ENCODE measurements around the gene NCOR2.

Gene NCOR2

DNA sequence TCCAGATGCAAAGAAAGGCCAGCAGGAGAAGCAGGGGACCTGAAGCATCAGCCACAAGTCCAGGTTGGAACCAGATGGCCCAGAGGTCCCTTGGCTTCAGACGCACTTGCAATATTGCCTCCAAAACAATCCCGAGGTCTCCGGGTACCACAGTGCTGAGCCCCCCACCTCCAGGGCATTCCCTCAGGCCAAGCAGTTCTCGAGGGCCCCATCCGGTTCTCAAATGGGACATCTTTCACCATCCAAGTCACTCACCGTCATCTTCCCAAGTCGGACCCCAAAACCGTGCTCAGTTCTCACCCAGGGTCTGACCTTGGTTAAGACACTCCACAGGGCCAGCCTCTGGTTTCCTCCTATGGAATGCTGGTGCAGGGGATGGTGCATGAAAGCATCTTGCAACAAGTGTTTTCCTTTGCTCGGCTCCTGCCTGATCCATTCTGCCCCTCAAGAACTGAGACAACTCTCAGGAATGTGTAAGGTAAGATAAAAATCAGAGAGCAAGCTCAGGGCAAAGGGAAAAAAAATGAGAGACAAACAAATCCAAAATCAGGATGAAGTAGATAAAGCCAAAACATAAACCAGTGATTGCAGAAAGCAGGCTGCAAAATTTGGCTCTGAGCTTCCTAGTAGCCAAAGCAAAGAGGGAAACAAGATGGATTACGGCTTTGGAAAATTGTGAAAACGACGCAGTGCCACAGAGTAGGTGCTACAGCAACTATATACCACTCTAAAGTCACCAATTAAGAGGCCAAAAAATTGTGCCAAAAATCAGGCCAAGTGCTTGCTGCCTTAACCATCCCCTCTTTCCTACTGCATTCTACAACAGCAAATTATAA lies 8.0 kb downstream of the NCOR2 start:
- Histone ChIP-seq H3K36me3 (ENCODE audit: control insufficient read depth, insufficient read depth, low read length) (no peaks in the 10 kb centered on the region), H3K27ac (ENCODE audit: low read depth, low read length) (no peak overlapping the region), H3K4me3 (ENCODE audit: low read length) (no peak overlapping the region), H3K9ac (ENCODE audit: low read length) (no peak overlapping the region), H3K4me1 (ENCODE audit: control insufficient read depth, insufficient read depth, low read length) (peaks cover 41% of the 10 kb centered on the region), H3K27me3 (ENCODE audit: control insufficient read depth, insufficient read depth, low read length) (no peaks in the 10 kb centered on the region)

DNA sequence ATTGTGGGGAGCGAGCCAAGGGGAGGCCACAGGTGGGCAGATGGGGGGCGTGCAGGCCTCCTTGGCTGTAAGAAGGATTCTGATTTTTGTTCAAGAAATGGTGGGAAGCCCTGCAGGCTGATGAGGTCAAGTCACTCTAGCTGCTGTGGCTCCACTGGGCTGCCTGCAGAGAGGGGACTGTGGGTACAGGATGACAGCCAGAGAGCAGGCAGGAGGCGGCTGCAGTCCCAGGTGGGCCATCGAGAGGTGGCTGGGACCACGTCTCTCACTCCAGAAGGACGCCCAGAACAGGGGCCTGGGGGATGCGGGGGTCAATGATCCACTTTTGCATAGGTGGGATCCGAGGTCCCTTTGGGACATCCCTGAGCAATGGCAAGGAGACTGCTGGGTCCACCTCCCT lies 9.1 kb downstream of the NCOR2 start:
- Histone ChIP-seq H3K36me3 (ENCODE audit: control insufficient read depth, insufficient read depth, low read length) (no peaks in the 10 kb centered on the region), H3K27ac (ENCODE audit: low read depth, low read length) (no peak overlapping the region), H3K4me1 (ENCODE audit: control insufficient read depth, insufficient read depth, low read length) (peaks cover 33% of the 10 kb centered on the region)

DNA sequence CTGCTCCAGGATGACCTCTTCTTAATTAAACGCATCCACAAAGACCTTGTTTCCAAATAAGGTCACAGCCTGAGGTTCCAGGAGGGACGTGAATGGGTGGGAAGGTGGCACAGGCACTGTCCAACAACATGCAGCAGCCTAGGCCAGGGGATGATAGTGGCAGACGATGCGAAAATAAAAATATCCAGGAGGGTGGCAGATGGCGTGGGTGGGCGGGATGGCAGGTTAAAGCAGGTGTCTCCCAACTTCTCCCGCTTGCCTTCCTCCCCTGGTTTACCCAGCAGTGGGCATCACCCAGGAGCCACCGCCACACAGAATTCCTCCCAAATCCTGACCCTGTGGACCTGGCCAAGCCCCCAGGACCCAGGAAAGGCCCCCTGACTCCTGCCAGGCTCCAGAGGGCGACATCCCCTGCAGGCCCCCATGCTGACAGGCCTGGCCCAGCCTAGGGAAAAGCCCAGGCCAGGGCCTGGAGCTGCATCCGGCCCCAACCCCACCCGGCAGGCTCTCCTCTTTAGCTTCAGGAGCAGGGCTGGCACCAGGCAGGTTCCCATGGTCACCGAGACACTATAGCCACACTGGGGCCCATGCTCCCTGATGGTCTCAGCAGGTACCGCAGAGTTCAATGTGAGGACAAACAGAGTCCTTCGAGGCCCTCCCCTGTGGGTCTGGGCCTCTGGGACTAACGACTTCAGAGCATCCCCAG lies 9.7 kb downstream of the NCOR2 start:
- no peak overlapping the region for H3K4me3 ChIP-seq (ENCODE audit: low read length)

More for the DNA sequence above, 9.1 kb downstream of the NCOR2 start:
- Histone ChIP-seq H3K27me3 (ENCODE audit: control insufficient read depth, insufficient read depth, low read length) (no peaks in the 10 kb centered on the region), H3K4me3 (ENCODE audit: low read length) (no peak overlapping the region), H3K9ac (ENCODE audit: low read length) (no peak overlapping the region)

DNA sequence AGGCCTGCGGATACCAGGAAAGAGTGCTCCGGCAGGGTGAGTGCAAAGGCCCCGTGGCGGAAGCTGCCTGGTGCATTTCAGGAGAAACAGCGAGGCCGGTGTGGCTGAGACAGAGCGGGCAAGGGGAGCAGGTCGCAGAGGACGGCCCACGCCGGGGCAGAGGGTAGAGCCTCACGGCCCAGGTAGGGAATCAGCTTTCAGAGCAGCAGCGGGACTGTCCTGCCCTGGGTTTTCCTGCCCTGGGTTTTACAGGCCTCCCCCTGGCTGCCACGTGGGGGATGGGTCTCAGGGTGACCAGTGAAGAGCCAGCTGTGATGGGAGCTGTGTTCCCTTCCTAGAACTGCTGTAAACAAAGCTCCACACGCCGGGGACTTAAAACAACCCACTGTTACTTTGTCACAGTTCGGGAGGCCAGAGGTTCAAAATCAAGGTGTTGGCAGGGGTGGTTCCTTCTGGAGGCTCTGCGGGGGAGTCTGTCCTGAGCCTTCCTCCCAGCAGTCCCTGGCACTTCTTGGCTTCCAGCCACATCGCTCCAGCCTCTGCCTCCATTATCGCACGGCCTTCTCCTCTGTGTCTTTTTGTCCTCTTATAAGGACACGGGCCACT lies 10.4 kb downstream of the NCOR2 start:
- Histone ChIP-seq H3K27ac (ENCODE audit: low read depth, low read length) (peak overlapping the region; percentile 62), H3K27me3 (ENCODE audit: control insufficient read depth, insufficient read depth, low read length) (no peaks in the 10 kb centered on the region), H3K36me3 (ENCODE audit: control insufficient read depth, insufficient read depth, low read length) (no peaks in the 10 kb centered on the region), H3K4me3 (ENCODE audit: low read length) (no peak overlapping the region), H3K9ac (ENCODE audit: low read length) (peak overlapping the region; percentile 10), H3K4me1 (ENCODE audit: control insufficient read depth, insufficient read depth, low read length) (peaks cover 29% of the 10 kb centered on the region)

More for the DNA sequence above, 9.7 kb downstream of the NCOR2 start:
- H3K4me1 ChIP-seq (ENCODE audit: control insufficient read depth, insufficient read depth, low read length), result peaks cover 27% of the 10 kb centered on the region
- H3K36me3 ChIP-seq (ENCODE audit: control insufficient read depth, insufficient read depth, low read length), result no peaks in the 10 kb centered on the region
- no peak overlapping the region for H3K9ac ChIP-seq (ENCODE audit: low read length)
- H3K27ac ChIP-seq (ENCODE audit: low read depth, low read length), result peak overlapping the region; percentile 62
- no peaks in the 10 kb centered on the region for H3K27me3 ChIP-seq (ENCODE audit: control insufficient read depth, insufficient read depth, low read length)

DNA sequence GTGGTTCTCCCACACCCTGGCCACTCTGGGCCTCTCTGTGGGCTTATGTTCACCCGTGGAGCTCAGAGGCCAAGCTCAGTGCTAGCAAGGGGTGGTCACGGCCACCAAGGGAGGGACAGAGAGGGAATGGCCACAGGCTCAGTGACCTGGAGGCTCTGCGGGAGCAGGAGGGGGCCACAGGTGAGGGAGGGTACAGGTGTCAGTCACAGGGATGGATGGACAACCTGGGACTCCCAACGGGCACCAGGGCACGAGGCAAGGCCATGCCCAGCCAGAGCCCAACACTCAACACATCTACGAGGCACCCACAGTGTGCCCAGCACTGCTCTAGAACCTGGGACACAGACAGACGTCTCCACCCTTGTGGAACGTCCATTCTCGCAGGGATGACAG lies 11.3 kb downstream of the NCOR2 start:
- H3K4me1 ChIP-seq (ENCODE audit: control insufficient read depth, insufficient read depth, low read length), result peaks cover 33% of the 10 kb centered on the region

DNA sequence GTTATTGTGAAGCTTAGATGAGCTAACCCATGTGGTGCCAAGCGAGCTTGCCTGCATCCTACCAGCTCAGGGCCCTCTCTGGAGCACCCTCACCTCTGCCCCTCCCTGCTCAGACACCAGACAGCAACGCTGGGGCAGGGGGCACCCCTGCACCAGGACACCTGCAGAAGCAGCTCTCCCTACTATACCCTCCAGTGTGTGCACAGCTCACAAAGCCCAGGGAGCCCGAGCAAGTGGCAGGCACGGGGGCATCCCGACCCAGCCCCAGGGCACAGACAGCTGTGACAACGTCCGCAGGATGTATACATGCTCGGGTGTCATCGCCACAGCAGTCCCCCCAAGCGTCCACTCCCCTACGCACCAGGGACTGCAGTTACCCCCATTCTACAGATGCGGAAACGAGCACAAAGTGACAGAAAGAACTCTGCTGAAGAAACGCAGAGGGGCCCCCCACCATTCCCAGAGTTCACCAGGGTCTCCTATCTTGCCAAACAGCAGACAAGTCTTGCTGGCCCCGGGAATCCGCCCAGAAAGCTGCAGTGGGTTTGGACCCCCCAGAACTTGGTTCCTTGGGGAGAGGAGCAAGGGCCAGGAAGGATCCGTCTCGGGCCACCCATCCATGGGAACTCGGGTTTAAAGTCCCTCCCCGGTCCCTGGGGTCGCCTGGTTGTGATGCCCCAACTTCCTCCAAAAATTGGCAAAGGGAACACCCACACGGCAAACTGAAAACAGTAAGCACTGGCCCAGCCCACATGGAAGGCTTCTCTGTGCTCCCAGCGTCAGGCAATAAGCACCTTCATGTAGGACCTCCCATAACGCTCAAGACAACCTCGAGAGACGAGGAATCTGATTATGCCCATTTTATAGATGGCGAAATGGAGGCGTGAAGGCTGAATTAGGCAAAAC lies 12.0 kb downstream of the NCOR2 start:
- H3K27me3 ChIP-seq (ENCODE audit: control insufficient read depth, insufficient read depth, low read length), result no peaks in the 10 kb centered on the region
- no peaks in the 10 kb centered on the region for H3K36me3 ChIP-seq (ENCODE audit: control insufficient read depth, insufficient read depth, low read length)
- H3K9ac ChIP-seq (ENCODE audit: low read length), result peak overlapping the region; percentile 5
- no peak overlapping the region for H3K27ac ChIP-seq (ENCODE audit: low read depth, low read length)
- H3K4me3 ChIP-seq (ENCODE audit: low read length), result no peak overlapping the region
- H3K4me1 ChIP-seq (ENCODE audit: control insufficient read depth, insufficient read depth, low read length), result peaks cover 39% of the 10 kb centered on the region

More for the DNA sequence above, 11.3 kb downstream of the NCOR2 start:
- Histone ChIP-seq H3K9ac (ENCODE audit: low read length) (no peak overlapping the region), H3K36me3 (ENCODE audit: control insufficient read depth, insufficient read depth, low read length) (no peaks in the 10 kb centered on the region), H3K27me3 (ENCODE audit: control insufficient read depth, insufficient read depth, low read length) (no peaks in the 10 kb centered on the region), H3K4me3 (ENCODE audit: low read length) (no peak overlapping the region), H3K27ac (ENCODE audit: low read depth, low read length) (no peak overlapping the region)

DNA sequence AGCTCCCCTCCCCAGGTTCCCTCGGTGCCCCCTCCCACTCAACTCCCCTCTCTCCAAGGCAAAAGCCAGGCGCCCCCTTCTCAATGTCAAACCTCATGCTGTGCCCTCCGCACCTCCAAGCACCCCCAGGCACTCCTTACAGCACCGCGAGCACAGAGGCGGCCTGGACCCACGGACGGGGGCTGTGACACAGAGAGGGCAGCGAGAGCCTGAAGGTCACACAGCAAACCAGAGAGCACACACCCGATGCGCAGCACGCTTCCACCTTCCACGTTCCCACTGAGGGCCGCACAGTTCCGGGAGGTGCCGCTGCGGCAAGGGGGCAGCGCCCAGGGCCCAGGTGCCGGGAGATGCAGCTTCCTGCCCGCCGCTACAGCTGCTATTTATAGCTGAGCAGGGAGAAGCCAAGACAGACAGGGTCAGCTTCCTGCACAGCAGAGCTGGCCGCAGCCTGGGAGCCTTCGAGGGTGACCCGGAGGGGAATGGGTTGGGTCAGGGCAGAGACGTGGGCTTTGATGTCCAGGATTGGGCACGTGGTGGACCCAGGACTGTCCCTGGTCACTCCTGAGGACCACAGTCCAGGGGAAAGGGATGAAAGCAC lies 12.9 kb downstream of the NCOR2 start:
- Histone ChIP-seq H3K4me1 (ENCODE audit: control insufficient read depth, insufficient read depth, low read length) (peaks cover 45% of the 10 kb centered on the region), H3K4me3 (ENCODE audit: low read length) (no peak overlapping the region), H3K9ac (ENCODE audit: low read length) (no peak overlapping the region), H3K27ac (ENCODE audit: low read depth, low read length) (no peak overlapping the region), H3K27me3 (ENCODE audit: control insufficient read depth, insufficient read depth, low read length) (no peaks in the 10 kb centered on the region), H3K36me3 (ENCODE audit: control insufficient read depth, insufficient read depth, low read length) (no peaks in the 10 kb centered on the region)

DNA sequence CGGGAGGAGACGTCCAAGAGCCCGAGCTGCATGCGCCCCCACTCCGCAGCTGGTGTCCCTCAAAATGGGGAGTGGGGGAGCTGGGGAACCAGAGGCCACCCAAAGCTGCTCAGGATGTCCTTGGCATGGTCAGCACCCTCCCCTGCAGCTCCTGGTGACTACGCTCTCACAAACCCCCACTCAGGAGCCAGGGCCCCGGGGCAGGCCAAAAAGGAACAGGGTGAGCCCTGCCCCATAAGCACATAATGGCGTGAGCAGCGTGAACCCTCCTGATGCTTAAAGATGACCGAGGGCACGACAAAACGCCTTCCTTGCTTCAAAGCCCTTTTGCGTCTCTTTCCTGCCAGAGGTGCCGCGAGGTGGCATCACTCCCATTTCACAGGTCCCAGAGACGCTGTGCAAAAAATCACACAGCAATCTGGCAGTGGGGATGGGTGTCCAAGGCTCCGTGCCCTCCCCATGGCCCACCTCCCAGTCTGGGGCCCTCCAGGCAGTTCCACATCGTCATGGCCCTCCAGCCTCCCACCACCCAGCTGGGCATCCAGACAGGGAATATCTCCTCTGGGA lies 13.5 kb downstream of the NCOR2 start:
- no peaks in the 10 kb centered on the region for H3K36me3 ChIP-seq (ENCODE audit: control insufficient read depth, insufficient read depth, low read length)
- no peak overlapping the region for H3K4me3 ChIP-seq (ENCODE audit: low read length)
- no peak overlapping the region for H3K9ac ChIP-seq (ENCODE audit: low read length)
- H3K27me3 ChIP-seq (ENCODE audit: control insufficient read depth, insufficient read depth, low read length), result no peaks in the 10 kb centered on the region
- H3K4me1 ChIP-seq (ENCODE audit: control insufficient read depth, insufficient read depth, low read length), result peaks cover 50% of the 10 kb centered on the region
- H3K27ac ChIP-seq (ENCODE audit: low read depth, low read length), result no peak overlapping the region

DNA sequence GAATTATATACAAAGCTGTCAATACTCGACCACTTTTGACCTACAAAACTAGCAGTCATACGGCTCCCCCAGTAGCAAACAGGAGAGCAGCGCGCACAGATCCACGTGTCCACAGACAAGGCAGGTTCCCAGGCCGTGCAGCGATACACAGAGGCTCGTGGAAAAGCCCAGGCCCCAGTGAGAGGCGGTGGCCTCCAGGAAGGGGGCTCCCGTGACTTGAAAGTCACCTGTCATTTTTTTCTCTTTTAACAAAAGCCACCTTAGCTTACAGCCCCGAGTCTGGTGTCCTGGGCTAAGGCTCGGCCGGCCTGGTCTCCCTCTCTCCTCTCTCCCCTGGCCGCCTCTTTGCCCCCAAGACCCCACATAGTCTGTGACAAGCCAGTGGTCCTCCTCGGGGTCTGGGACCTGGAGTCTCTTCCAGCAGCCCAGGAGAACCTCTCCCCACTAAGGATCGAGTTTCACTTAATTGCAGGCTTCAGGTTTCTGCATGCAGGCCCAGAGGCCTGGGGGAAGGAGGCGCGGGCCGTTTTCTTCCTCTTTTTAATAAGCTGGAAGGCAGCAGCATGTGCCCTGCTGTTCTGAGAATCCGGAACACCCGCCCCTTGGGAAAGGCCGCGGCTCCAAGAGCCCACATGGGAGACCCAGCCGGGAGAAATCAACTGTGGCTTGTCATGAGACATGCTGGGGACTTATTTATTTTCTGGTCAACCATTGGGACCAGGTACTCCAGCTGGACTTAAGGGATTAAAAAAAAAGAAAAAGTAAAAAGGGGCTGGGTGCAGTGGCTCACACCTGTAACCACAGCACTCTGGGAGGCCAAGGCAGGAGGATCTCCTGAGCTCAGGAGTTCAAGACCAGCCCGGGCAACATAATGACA lies 15.9 kb downstream of the NCOR2 start:
- Histone ChIP-seq H3K4me3 (ENCODE audit: low read length) (no peak overlapping the region), H3K27me3 (ENCODE audit: control insufficient read depth, insufficient read depth, low read length) (no peaks in the 10 kb centered on the region), H3K4me1 (ENCODE audit: control insufficient read depth, insufficient read depth, low read length) (peaks cover 43% of the 10 kb centered on the region), H3K36me3 (ENCODE audit: control insufficient read depth, insufficient read depth, low read length) (no peaks in the 10 kb centered on the region), H3K27ac (ENCODE audit: low read depth, low read length) (peak overlapping the region; percentile 77), H3K9ac (ENCODE audit: low read length) (no peak overlapping the region)

DNA sequence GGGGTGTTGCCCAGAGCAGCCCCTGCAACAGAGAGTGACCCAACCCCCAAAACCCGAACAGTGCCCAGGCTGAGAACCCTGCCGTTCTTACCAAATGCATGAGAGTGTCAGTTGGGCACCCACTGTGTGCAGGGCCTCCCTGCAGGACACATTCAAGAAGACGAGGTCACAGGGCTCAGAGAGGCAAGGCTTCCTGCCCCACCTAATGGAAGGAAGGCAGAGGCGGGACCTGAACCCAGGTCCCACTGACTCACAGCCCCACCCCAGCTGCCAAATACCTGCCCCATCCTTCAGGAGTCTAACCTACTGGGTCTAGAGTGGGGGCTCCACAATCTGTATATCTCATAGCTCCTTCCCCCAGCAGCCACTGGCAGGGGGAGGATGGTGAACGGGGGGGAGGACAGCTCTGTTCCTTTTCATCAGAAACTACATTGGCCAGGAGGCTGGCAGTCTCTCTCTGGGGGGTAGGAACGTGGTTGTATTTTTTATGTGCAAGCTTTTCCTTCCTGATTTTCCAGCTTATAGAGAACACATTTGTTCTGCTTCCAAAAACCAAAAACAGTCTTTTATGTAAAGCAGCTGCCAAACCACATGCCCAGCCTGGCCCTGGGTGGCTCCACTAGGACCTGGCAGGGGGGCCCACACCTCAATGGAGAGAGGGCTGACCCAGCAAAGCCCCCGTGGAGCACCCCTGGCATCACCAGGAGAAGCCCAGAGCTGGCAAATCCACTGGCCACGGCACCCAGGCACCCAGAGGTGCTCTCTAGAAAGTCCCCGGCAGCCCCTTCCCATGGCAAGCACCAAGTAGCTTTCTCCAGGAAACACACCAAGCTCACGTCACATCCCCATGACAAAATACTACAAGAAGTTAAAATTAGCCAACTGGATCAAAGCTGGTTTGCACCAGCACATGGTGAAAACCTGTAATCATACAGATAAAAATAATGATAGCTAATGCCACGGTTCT lies 17.0 kb downstream of the NCOR2 start:
- H3K27ac ChIP-seq (ENCODE audit: low read depth, low read length), result peak overlapping the region; percentile 77
- no peak overlapping the region for H3K9ac ChIP-seq (ENCODE audit: low read length)
- no peaks in the 10 kb centered on the region for H3K36me3 ChIP-seq (ENCODE audit: control insufficient read depth, insufficient read depth, low read length)
- H3K27me3 ChIP-seq (ENCODE audit: control insufficient read depth, insufficient read depth, low read length), result no peaks in the 10 kb centered on the region
- H3K4me3 ChIP-seq (ENCODE audit: low read length), result no peak overlapping the region
- H3K4me1 ChIP-seq (ENCODE audit: control insufficient read depth, insufficient read depth, low read length), result peaks cover 42% of the 10 kb centered on the region
